MM.1S (cell line): ENCODE measurements around the gene TET2.
"Not testable (repeated sequence)": the region's sequence is repeated elsewhere in the genome, so short reads cannot be mapped to it uniquely, and the experiment has no call there.

Experiments used
- EZH2 ChIP-seq: fragments of 300-600 bp; sonication (generic); optimal IDR thresholded peaks from 2 replicates; pipeline ENCODE3; 2017; ENCODE audit warnings: low read depth, mild to moderate bottlenecking, antibody characterized with exemption, low read length, mixed read lengths
- EZH2phosphoT487 ChIP-seq: fragments of 300-600 bp; sonication (generic); IDR thresholded peaks from 2 replicates; pipeline ENCODE4 v1.6.1; 2018; ENCODE audit warnings: antibody characterized with exemption, low read length
- TF ChIP-seq, protein P1 (sequence below): fragments of 300-600 bp; sonication (generic); IDR thresholded peaks from 2 replicates; pipeline ENCODE4 v1.5.1; 2016; ENCODE audit warnings: antibody characterized with exemption, low read length, mixed read lengths

DNA sequence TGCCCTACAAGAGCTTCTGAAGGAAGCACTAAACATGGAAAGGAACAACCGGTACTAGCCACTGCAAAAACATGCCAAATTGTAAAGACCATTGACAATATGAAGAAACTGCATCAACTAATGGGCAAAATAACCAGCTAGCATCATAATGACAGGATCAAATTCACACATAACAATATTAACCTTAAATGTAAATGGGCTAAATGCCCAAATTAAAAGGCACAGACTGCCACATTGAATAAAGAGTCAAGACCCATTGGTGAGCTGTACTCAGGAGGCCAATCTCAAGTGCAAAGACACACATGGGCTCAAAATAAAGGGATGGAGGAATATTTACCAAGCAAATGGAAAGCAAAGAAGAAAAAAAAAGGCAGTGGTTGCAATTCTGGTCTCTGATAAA lies 152.4 kb downstream of the TET2 start:
- TF ChIP-seq, protein P1, sequence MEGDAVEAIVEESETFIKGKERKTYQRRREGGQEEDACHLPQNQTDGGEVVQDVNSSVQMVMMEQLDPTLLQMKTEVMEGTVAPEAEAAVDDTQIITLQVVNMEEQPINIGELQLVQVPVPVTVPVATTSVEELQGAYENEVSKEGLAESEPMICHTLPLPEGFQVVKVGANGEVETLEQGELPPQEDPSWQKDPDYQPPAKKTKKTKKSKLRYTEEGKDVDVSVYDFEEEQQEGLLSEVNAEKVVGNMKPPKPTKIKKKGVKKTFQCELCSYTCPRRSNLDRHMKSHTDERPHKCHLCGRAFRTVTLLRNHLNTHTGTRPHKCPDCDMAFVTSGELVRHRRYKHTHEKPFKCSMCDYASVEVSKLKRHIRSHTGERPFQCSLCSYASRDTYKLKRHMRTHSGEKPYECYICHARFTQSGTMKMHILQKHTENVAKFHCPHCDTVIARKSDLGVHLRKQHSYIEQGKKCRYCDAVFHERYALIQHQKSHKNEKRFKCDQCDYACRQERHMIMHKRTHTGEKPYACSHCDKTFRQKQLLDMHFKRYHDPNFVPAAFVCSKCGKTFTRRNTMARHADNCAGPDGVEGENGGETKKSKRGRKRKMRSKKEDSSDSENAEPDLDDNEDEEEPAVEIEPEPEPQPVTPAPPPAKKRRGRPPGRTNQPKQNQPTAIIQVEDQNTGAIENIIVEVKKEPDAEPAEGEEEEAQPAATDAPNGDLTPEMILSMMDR: not testable (repeated sequence)
- TF ChIP-seq EZH2, EZH2phosphoT487: not testable (repeated sequence)
